GM08714 (cell line): ENCODE measurements around the gene PSMD12.
"Not testable (repeated sequence)": the region's sequence is repeated elsewhere in the genome, so short reads cannot be mapped to it uniquely, and the experiment has no call there.

ENCODE experiments used
- H3K4me3 ChIP-seq: fragments of 200-500 bp; sonication (Bioruptor generic); 2 replicates; pipeline ENCODE4 v1.5.1; 2014; ENCODE audit warnings: mild to moderate bottlenecking, low read length, inconsistent platforms
- ZNF274 ChIP-seq: IDR thresholded peaks from 2 replicates; pipeline ENCODE4 v1.6.1; 2012; ENCODE audit warnings: mild to moderate bottlenecking, low read depth, low read length

The PSMD12 gene

DNA sequence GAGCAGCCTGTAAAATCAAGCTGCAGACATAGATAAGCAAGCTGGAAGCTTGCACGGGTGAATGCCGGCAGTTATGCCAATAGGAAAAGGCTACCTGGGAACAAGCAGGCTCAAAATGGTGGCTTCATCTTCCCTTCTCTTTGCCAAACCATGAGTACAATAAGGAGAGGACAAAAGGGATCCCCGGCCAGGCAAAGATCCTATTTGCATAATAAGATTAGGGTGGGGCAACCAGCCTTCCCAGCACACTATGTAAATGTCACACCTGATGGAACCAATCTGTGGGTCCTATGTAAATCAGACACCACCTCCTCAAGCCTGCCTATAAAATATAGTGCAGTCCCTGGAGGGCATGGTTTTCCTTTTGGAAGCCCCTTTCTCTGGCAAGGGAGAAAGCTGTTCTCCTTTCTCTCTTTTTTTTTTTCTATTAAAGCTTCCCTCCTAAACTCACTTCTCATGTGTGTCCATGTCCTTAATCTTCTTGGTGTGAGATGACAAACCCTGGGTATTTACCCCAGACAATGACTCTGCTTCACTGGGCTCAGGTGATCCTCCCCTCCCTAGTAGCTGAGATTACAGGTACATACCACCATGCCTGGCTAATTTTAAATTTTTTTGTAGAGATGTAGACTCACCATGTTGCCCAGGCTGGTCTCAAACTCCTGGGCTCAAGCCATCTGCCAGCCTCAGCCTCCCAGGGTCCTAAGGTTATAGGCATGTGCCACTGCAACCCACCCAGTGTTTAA is 44.2 kb downstream of the PSMD12 start:
- H3K4me3 ChIP-seq: no peak overlapping the region
- TF ChIP-seq ZNF274: no peak

DNA sequence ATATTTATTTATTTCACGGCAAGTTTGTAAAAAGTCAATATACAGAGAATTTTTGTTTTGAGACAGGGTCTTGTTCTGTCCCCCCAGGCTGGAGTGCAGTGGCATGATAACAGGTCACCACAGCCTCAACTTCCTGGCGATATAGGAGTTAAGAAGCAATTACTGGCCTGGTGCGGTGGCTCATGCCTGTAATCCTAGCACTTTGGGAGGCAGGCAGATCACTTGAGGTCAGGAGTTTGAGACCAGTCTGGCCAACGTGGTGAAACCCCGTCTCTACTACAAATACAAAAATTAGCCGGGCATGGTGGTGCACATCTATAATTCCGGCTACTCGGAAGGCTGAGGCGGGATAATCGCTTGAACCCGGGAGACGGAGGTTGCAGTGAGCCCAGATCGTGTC is 44.9 kb downstream of the PSMD12 start:
- not testable (repeated sequence) for H3K4me3 ChIP-seq

DNA sequence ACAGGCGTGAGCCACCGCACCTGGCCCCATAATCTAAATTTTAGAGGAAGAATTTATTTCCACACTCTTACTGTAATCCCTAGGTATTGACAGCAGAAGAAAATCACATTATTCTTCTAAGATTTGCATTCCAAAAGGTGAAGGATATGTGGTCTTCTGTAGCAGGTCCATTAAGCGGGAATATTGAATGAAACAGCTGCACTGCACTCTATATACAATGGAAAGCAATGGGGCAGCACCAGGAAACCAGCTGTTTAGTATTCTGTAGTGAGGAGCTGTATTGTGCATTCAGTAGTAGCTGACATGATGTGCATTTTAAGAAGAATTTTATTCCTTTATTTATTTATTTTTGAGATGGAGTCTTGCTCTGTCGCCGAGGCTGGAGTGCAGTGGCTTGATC is 49.6 kb downstream of the PSMD12 start:
- TF ChIP-seq ZNF274: no peak
- no peak overlapping the region for H3K4me3 ChIP-seq

DNA sequence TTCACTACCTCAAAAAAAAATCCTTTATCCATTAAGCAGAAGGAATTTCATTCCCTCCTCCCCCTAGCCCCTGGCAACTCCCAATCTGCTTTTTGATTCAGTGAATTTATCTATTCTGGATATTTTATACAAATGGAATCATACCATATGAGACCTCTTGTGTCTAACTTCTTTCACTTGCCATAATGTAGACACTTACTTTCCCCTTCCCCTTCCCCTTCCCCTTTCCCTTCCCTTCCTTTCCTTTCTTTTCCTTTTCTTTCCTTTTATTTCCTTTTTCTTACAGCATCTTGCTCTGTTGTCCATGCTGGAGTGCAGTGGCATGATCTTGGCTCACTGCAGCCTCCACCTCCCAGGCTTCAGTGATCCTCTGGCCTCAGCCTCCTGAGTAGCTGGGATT is 50.5 kb downstream of the PSMD12 start:
- no peak for TF ChIP-seq ZNF274
- H3K4me3 ChIP-seq: no peak overlapping the region

GRCh38 chr17:67312265-67312664 is 54.1 kb downstream of the PSMD12 start:
- no peak overlapping the region for H3K4me3 ChIP-seq
- TF ChIP-seq ZNF274: no peak

GRCh38 chr17:67311575-67311974 is 54.8 kb downstream of the PSMD12 start:
- no peak for TF ChIP-seq ZNF274

DNA sequence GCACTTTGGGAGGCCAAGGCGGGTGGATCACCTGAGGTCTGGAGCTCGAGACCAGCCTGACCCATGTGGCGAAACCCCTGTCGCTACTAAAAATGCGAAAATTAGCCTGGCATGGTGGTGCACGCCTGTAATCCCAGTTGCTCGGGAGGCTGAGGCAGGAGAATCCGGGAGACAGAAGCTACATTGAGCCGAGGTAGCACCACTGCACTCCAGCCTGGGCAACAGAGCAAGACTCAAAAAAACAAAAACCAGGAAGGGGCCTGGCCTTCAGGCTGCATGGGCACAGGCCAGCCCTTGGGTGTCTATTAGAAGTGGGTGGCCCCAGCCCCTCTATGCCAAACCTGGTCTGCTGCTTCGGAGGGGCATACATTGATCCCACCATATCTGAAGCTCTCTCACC is 56.0 kb downstream of the PSMD12 start:
- no peak overlapping the region for H3K4me3 ChIP-seq
- TF ChIP-seq ZNF274: no peak

More at GRCh38 chr17:67311575-67311974, 54.8 kb downstream of the PSMD12 start:
- no peak overlapping the region for H3K4me3 ChIP-seq

DNA sequence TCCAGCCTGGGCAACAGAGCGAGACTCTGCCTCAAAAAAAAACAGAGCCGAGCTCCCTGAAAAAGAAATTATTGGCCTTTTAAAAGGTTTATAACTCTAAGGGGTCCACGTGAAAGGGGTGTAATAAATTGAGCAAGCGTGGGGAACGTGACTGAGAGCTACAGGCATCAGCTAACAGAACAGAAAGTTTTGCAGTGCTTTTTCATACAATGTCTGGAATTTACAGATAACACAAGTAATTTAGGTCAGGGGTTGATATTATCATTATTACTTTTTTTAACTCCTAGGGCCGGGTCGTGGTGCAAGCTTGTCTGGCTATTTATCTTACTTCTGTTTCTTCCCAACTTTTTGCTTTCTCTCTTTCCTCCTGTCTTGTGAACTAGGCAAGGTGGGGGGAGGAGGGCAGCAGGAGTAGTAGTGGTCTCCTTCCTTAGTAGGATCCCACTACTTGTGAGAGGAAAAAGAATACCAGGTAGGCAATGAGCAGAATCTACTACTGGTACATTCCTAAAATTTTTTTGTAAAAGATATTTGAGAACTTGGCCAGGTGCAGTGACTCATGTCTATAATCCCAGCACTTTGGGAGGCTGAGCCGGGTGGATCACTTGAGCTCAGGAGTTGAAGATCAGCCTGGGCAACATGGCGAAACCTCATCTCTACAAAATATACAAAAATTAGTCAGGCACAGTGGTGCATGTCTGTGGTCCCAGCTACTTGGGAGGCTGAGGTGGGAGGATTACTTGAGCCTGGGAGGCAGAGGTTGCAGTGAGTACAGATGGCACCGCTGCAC is 60.7 kb downstream of the PSMD12 start:
- not testable (repeated sequence) for H3K4me3 ChIP-seq

GRCh38 chr17:67297454-67297960 is 68.9 kb downstream of the PSMD12 start:
- H3K4me3 ChIP-seq: no peak overlapping the region
- TF ChIP-seq ZNF274: no peak

GRCh38 chr17:67294451-67295199 is 71.8 kb downstream of the PSMD12 start:
- no peak overlapping the region for H3K4me3 ChIP-seq
- TF ChIP-seq ZNF274: no peak

GRCh38 chr17:67293251-67294203 is 72.8 kb downstream of the PSMD12 start:
- no peak overlapping the region for H3K4me3 ChIP-seq
- TF ChIP-seq ZNF274: no peak

DNA sequence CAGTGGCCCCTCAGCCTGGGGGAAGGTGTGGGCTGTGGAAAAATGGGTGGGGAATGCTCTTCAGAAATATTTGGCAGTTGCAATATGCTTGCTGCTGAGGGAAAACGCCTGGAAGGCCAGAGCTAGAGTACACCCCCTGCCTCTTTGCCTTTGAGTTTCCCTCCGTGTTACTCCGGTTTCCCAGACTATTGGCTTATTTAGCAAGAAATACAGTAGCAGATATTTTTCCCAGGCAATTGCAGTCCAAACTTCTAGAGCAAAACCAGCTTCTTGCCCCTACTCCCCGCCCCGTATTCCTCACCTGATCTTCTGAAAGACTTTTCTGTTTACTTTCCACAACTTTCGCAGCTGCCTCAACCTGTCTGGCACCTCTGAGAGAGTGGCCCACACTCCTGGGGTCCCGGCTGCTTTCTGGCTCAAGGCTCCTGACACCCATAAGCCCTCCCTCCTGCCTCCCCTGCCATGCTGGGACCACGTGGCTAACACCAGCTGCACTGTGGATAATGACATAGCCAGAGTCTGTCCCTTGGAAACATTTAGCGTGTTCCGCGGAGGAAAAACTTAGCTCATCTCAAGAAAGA is 75.6 kb downstream of the PSMD12 start:
- no peak for TF ChIP-seq ZNF274
- H3K4me3 ChIP-seq: no peak overlapping the region

GRCh38 chr17:67290244-67290643 is 76.1 kb downstream of the PSMD12 start:
- no peak for TF ChIP-seq ZNF274
- no peak overlapping the region for H3K4me3 ChIP-seq
